GM19035 (cell line): ENCODE data around the gene FGL2.
A peak's percentile ranks its signal among the peaks of the same experiment; 100 is the strongest.
"Not testable (repeated sequence)": the region's sequence is repeated elsewhere in the genome, so short reads cannot be mapped to it uniquely, and the experiment has no call there.

Experiments used
- ATAC-seq: cut with Tn5 transposase; IDR thresholded peaks from one replicate; pipeline ENCODE4 v1.9.1; 2021; ENCODE audit not compliant: unreplicated experiment

The FGL2 gene

GRCh38 chr7:77217474-77218185, 18.0 kb upstream of the FGL2 start:
- no peak for ATAC-seq

- no peak for ATAC-seq
Observed at GRCh38 chr7:77216181-77216845, 16.7 kb upstream of the FGL2 start.

GRCh38 chr7:77209479-77210139, 10.0 kb upstream of the FGL2 start:
- ATAC-seq, result no peak

- ATAC-seq, result no peak
Observed at GRCh38 chr7:77208416-77208815, 8.8 kb upstream of the FGL2 start.

- ATAC-seq, result no peak
Observed at GRCh38 chr7:77205706-77206105, 6.1 kb upstream of the FGL2 start.

- ATAC-seq, result peak; percentile 93
Observed at GRCh38 chr7:77202481-77202976, 2.9 kb upstream of the FGL2 start.

GRCh38 chr7:77200542-77200941, 923 bp upstream of the FGL2 start:
- ATAC-seq, result no peak

GRCh38 chr7:77197141-77197540, 2.5 kb downstream of the FGL2 start:
- no peak for ATAC-seq

- ATAC-seq, result no peak
Observed at GRCh38 chr7:77188731-77189437, 10.7 kb downstream of the FGL2 start.

GRCh38 chr7:77185866-77186265, 13.8 kb downstream of the FGL2 start:
- no peak for ATAC-seq

- ATAC-seq, result no peak
Observed at GRCh38 chr7:77184990-77185389, 14.6 kb downstream of the FGL2 start.

GRCh38 chr7:77184463-77184862, 15.2 kb downstream of the FGL2 start:
- ATAC-seq, result no peak

GRCh38 chr7:77182261-77182660, 17.4 kb downstream of the FGL2 start:
- no peak for ATAC-seq

GRCh38 chr7:77181734-77182133, 17.9 kb downstream of the FGL2 start:
- no peak for ATAC-seq

- no peak for ATAC-seq
Observed at GRCh38 chr7:77181015-77181595, 18.5 kb downstream of the FGL2 start.

- not testable (repeated sequence) for ATAC-seq
Observed at GRCh38 chr7:77178024-77178423, 21.6 kb downstream of the FGL2 start.

GRCh38 chr7:77177321-77177904, 22.2 kb downstream of the FGL2 start:
- not testable (repeated sequence) for ATAC-seq

GRCh38 chr7:77175274-77175800, 24.3 kb downstream of the FGL2 start:
- ATAC-seq, result not testable (repeated sequence)

GRCh38 chr7:77174418-77174817, 25.2 kb downstream of the FGL2 start:
- not testable (repeated sequence) for ATAC-seq

- ATAC-seq, result not testable (repeated sequence)
Observed at GRCh38 chr7:77172437-77173172, 27.0 kb downstream of the FGL2 start.
